Measurements from ENCODE around the gene SLC27A6.
"Not testable (repeated sequence)": the region's sequence is repeated elsewhere in the genome, so short reads cannot be mapped to it uniquely, and the experiment has no call there.

SLC27A6 gene, protein sequence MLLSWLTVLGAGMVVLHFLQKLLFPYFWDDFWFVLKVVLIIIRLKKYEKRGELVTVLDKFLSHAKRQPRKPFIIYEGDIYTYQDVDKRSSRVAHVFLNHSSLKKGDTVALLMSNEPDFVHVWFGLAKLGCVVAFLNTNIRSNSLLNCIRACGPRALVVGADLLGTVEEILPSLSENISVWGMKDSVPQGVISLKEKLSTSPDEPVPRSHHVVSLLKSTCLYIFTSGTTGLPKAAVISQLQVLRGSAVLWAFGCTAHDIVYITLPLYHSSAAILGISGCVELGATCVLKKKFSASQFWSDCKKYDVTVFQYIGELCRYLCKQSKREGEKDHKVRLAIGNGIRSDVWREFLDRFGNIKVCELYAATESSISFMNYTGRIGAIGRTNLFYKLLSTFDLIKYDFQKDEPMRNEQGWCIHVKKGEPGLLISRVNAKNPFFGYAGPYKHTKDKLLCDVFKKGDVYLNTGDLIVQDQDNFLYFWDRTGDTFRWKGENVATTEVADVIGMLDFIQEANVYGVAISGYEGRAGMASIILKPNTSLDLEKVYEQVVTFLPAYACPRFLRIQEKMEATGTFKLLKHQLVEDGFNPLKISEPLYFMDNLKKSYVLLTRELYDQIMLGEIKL

DNA sequence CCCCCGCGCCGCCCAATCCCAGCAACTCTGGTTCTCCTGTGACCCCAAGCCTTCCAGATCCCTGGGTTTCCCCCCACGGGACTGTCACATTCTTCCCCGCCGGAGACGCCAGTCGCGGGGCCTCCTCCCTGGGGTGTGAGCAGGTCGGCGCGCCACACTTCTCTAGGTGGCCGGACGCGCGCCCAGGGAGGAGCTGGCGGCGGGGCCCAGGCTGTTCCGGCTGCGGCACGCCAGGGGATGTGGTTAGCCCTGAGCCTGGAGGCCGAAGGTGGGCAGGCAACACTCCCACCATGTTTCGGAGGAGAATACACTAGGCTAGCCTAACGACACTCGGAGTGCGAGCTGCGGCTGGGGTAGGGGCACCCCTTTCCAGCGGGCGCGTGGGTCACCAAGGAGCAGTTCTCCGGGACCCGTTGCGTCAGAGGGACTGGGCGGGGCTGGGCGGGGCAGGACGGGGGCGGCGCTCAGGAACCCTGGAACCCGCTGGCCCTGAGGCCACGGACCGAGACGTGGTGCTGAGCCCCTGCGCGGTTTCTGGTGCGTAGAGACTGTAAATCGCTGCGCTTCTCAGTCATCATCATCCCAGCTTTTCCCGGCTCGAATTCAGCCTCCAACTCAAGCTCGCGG, at the start of gene SLC27A6:
SLC27A6 (plus strand) TSS at position 478 of the 627 bp plus-strand sequence. CDS start 650 bp downstream, outside the sequence.
- DNase-seq, result no peak

DNA sequence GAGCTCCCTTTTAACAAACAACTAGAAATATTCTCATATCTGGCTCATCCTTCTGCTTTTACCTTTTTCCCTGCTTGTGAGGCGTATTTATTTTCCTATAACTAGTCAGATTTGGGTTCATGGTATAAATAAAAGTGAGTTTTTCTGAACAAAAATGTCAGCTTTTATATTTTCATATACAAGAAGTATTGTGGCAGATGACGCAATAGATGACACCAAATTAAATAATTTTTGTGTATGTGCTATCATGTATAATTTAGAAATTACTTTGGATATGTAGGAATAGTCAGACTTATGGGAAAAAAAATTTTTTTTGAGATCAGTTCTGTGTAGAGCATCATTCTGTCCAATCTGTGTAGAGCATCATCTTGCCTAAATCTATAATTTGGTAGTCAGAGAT, 45.7 kb upstream of the SLC27A6 start:
- DNase-seq, result no peak

DNA sequence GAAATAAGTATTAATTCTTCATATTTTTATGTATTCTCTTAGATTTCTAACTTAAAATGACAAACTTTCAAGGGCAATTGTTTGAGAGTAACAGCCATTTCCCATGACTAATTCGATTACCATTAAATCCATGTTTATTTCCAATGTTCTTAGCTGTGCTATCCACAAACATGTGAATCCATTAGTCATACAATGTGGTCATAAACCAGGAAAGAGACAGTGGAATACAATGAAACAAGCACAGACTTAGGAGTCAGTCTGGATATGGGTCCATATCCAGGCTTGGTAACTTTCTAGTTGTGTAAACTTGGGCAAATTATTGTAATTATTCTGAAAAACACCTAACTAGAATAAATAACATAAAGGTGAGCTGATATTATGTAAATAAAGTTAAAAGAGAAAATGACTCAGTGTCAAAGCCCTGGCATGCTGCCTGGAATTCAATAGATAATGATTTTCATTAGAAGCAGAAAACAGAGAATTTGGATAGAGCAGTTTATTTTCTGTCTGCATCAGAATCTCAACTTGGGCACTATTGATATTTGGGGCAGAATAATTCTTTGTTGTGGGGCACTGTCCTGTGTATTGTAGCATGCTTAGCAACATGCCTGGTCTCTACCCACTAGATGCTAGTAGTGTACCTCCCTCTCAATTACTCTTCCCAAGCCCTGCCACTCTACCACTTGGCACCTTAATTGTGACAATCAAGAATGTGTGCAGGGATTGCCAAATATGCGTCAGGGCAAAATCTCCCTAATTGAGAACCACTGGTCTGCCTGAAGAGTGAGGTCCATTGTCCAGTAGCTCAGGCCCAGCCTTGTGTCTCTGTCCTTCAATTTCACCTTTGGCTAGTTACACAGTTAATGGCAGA, 44.7 kb upstream of the SLC27A6 start:
- no peak for DNase-seq

DNA sequence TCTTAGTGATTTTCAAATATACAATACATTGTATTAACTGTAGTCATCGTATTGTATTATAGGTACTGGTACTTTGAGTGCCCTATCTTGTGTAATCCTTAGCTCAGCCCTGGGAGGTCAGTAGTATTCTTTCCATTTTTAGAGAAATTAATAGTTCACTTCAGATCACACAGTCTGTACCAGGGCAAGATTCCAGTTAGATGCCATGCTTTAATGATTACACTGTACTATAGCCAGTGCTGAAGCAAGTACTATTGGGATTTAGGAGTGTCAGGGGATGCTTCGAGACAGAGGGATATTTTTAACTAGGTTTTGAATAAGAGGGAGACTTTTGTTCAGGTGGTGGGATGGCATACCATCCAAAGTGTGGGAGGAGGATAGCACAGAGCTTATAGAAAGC, 41.0 kb upstream of the SLC27A6 start:
- DNase-seq, result no peak

DNA sequence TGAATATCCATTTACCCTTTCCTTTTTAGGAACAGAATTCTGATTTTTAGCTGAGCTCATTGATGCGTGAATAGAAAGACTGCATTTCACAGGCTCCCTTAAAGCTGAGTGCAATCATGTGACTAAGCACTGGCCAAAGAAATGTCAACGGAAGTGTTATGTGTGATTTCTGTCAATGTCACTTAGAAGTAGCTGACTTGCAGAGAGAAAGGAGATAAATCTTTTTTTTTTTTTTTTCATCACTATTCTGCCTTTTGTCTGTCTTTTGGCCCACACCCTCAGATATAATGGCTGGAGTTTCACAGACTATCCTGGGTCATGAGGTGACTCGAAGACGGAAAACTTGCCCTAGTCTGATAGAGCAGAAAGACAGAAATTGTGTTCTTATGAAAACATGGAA, 39.3 kb upstream of the SLC27A6 start:
- DNase-seq, result no peak

DNA sequence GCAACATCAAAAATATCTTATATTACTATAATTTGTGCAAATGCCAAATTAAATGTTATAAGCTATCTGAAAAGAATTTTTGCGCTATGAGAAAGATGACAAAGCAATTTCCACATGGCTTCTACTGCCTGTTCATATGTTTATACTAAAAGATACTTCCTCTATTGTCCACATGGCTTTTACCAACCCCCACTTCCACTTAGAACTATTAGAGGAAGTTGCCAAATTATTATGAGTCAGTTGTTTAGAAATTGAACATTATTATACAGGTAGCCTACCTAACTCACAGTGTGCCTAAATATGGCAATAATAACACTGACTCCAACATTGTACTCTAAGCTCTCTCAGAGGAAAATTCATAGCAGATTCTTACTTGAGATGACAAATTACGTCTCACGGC, 37.6 kb upstream of the SLC27A6 start:
- no peak for DNase-seq

DNA sequence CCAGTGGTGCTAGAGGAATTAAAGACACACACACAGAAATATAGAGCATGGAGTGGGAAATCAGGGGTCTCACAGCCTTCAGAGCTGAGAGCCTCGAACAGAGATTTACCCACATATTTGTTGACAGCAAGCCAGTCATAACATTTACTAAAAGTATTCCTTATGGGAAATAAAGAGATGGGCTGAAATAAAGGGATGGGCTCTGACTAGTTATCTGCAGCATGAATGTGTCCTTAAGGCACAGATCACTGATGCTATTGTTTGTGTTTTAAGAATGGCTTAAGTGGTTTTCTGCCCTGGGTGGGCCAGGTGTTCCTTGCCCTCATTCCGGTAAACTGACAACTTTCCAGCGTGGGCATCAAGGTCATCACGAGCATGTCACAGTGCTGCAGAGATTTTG, 33.1 kb upstream of the SLC27A6 start:
- not testable (repeated sequence) for DNase-seq

DNA sequence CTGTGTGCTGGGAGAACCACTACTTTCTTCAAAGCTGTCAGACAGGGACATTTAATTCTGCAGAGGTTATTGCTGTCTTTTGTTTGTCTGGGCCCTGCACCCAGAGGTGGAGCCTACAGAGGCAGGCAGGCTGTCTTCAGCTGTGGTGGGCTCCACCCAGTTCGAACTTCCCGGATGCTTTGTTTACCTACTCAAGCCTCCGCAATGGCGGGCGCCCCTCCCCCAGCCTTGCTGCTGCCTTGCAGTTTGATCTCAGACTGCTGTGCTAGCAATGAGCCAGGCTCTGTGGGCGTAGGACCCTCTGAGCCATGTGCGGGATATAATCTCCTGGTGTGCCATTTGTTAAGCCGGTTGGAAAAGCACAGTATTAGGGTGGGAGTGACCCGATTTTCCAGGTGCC, 22.2 kb upstream of the SLC27A6 start:
- not testable (repeated sequence) for DNase-seq

DNA sequence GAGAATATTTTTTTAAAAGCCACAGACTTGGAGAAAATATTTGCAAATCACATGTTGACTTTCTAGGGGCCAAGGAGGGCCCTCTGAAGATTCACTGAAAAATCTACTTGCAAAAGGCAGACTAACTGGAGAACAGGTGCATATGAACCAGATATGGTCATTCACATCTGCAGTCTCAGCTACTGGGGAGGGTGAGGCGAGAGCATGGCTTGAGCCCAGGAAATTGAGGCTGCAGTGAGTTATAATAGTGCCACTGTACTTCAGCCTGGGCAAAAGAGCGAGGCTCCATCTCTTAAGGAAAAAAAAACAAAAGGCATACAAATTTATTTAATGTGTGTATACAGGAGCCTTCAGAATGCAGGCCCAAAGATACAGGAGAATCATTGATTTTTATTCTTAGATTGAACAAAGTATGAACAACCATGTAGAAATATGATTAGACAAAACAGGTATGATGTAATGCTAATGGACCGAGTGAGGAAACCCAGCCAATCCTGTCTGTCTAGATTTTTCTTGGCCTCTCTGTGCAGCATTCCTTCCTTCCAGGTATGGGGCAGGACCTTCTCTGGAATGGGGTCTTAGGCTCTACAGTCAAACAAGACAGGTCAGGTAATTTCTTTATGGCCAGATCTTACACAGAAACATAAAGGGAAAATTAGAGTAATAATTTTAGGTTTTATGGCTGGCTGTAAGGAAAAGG, 15.3 kb upstream of the SLC27A6 start:
- DNase-seq, result no peak

DNA sequence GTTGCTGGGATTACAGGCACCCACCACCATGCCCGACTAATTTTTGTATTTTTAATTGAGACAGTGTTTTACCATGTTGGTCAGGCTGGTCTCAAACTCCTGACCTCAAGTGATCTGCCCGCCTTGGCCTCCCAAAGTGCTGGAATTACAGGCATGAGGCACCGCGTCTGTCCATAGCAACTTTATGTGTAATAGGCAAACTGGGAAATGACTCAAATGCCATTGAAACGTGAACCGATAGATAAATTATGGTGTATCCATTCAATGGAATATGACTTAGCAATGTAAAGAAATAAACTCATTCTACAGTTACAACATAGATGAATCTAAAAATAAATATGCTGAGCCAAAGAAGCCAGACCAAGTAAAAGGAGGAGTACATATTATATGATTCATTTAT, 14.0 kb upstream of the SLC27A6 start:
- not testable (repeated sequence) for DNase-seq

DNA sequence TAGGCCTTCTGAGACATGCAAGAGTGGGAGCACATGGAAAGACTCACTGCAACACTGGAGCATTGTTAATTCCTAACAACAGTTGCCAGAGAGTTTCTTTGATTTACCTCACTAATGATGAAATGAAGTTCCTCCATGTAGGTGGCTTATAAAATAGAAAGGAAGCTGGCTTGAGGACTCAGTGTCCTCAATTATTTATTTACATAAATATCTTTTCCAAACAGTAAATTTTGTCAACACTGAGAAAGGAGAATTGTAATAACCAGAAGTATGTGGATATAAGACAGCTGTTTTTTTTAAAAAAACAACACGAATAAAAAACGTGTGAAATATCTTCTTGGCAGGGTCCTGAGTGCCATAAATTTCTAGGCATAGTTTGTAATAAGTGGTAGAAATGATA, 9.1 kb upstream of the SLC27A6 start:
- no peak for DNase-seq

DNA sequence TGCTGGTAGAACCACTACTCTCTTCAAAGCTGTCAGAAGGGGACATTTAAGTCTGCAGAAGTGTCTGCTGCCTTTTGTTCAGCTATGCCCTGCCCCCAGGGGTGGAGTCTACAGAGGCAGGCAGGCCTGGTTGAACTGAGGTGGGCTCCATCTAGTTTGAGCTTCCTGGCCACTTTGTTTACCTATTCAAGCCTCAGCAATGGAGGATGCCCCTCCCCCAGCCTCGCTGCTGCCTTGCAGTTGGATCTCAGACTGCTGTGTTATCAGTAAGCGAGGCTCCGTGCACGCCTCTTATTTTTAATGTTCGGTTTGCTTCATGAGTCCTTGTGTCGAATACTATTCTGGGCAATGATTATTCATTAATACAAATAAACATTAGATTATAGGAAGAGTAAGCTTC, 3.1 kb upstream of the SLC27A6 start:
- DNase-seq, result no peak

DNA sequence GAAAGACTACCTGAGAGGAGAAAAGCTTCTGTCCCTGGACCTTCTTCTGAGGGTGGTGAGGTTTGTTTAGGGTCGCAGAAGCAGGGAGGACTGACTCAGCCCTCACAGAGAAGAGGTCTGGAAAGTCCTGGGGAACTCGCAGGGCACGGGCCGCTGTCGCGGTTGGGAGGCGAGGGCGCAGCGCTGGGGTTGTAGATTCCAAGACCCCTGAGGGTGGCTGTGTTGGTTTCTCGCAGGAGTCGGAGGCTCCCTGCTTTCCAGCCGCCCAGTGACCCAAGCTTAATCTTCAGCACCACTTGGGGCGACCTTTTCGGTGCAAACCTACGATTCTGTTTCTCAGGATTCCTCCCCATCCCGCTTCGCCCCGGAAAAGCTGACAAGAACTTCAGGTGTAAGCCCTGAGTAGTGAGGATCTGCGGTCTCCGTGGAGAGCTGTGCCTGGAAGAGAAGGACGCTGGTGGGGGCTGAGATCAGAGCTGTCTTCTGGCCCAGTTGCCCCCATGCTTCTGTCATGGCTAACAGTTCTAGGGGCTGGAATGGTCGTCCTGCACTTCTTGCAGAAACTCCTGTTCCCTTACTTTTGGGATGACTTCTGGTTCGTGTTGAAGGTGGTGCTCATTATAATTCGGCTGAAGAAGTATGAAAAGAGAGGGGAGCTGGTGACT, 482 bp downstream of the SLC27A6 start:
- DNase-seq, result no peak

DNA sequence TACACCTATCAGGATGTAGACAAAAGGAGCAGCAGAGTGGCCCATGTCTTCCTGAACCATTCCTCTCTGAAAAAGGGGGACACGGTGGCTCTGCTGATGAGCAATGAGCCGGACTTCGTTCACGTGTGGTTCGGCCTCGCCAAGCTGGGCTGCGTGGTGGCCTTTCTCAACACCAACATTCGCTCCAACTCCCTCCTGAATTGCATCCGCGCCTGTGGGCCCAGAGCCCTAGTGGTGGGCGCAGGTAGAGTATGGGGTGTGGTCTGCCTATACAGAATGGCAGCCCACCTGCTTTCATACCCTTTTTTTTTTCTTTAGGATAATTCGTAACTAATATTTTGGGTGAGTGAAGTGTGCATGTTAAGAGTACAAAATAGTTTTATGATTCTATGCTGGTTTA, 1.1 kb downstream of the SLC27A6 start:
- DNase-seq, result no peak

DNA sequence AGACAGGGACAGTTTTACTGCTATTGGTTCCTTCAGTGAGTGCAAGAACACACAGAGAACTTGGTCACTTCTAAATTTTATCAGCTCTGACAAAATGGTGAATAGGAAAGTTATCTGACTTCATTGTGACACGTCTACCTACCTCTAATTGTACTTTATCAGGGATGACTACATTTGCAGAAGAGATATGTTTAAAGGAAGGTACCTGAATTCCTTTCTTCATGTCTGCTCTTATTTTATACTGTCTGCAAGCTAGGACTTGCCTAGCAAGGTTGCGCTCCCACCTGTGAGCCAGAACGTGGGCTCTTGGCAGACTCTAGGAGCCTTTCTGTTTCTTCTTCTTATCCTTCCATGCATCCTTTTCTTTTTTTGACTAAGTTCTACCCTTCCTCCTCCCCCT, 1.6 kb downstream of the SLC27A6 start:
- DNase-seq, result no peak

DNA sequence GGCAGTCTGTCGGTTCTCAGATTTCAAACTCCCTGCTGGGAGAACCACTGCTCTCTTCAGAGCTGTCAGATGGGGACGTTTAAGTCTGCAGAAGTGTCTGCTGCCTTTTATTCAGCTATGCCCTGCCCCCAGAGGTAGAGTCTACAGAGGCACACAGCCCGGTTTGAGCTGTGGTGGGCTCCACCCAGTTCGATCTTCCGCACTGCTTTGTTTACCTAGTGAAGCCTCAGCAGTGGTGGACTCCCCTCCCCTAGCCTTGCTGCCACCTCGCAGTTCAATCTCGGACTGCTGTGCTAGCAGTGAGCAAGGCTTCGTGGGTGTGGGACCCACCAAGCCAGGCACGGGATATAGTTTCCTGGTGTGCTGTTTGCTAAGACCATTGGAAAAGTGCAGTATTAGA, 8.0 kb downstream of the SLC27A6 start:
- DNase-seq, result no peak

DNA sequence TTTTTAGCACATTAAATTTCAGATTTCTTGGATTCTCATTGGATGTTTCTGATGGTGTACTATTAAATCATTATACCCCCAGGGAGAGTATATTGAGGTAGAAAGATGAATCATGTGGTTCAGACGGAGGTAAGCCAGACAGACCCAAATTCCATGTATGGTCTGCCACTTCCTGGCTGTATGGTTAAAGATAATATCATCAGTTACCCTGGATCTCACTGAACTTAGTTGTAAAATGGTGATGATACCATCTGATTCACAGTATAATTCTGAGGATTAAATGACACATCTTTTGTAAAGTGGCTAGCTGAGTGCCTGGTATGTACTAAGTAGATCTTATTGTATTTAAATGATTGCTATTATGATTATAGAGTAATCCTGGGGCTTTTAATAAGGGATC, 9.3 kb downstream of the SLC27A6 start:
- no peak for DNase-seq

DNA sequence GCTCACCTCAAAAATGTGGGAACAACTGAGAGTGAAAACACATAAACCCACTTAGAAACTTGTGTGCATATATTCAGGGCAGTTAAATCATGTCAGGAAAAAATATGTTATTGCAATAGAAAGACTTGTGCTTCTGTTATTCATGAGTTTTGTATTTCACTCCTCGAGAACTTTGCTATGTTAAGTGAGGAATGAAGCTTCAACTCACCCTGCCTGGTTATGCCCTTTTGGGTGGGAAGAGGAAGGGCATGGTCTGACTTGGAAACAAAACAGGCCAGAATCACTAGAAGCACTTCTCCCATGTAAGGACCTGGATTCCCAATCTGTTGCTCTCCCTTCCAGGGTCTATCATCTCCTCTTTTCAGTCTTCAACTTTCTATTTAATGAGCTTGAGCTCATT, 14.5 kb downstream of the SLC27A6 start:
- DNase-seq, result no peak

DNA sequence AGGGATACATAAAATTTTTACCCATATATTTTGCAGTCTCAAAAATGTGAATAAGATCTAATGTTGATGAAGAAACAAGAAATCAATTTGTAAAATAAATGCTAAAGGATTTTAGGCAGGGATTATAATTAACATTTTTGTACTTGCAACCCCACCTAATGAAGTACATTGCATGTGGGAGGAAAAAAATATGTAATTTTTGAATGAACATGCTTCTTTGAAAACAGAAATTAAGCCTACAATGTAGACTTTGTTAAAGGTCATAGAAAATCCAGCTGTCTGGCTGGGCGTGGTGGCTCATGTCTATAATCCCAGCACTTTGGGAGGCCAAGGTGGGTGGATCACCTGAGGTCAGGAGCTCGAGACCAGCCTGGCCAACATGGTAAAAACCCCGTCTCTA, 15.6 kb downstream of the SLC27A6 start:
- no peak for DNase-seq

DNA sequence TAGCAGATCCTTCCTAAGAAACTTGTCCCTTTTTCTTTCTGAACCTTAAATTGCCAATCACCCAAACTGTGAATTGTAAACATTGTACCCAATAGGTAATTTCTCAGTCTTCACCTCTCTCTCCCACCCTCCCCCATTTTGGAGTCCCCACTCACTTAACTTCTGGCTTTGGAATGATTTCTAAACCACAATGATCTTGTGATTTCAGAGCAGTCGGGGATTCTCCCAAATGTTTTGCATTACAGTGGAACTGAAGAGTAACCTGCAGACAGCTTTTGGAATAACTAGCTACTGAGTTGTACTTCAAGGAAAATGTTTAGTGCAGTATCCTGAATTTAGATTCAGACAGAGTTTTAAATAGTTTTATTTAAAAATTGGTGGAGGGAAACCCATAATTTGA, 19.2 kb downstream of the SLC27A6 start:
- DNase-seq, result no peak

DNA sequence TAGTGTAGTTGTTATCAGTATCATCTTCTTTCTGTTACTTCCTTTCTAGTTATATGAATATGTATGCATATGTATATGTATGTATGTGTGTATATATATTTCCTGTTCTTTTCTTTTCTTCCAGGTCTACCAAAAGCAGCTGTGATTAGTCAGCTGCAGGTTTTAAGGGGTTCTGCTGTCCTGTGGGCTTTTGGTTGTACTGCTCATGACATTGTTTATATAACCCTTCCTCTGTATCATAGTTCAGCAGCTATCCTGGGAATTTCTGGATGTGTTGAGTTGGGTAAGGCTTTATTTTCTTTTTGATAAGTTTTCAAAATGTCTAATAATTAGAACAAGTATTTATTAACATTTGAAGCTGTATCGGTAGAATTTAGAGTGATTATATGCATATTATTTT, 23.2 kb downstream of the SLC27A6 start:
- no peak for DNase-seq
